Tongue (tissue), 2 donors: ENCODE measurements around the gene APC2. TPM values are rescaled to one million over a fixed set of nuclear protein-coding genes. Genes with fewer than 3 reads are reported as not detected.
A peak's percentile ranks its signal among the peaks of the same experiment; 100 is the strongest.
"Not testable (repeated sequence)": the region's sequence is repeated elsewhere in the genome, so short reads cannot be mapped to it uniquely, and the experiment has no call there.

Experiments
- DNase-seq: peaks from one replicate; pipeline ENCODE4 v3.0.0-alpha.2; 2015
- total RNA-seq: library from RNA; depleted of rRNA; stranded (reverse); fragments of >200 nt; gene quantifications from one replicate; pipeline ENCODE4 v1.2.3, GENCODE V29; 2014

The APC2 gene
- total RNA-seq, 1 donor from 2014 or later, result 1.5 TPM

DNA sequence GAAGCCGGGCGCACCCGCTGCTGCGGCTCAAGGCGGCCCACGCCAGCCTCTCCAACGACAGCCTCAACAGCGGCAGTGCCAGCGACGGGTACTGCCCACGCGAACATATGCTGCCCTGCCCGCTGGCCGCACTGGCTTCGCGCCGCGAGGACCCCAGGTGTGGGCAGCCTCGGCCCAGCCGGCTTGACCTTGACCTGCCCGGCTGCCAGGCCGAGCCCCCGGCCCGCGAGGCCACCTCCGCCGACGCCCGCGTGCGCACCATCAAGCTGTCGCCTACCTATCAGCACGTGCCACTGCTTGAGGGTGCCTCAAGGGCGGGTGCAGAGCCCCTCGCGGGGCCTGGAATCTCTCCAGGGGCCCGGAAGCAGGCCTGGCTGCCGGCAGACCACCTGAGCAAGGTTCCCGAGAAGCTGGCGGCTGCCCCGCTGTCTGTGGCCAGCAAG, 16.1 kb downstream of the APC2 start:
- DNase-seq, result no peak

DNA sequence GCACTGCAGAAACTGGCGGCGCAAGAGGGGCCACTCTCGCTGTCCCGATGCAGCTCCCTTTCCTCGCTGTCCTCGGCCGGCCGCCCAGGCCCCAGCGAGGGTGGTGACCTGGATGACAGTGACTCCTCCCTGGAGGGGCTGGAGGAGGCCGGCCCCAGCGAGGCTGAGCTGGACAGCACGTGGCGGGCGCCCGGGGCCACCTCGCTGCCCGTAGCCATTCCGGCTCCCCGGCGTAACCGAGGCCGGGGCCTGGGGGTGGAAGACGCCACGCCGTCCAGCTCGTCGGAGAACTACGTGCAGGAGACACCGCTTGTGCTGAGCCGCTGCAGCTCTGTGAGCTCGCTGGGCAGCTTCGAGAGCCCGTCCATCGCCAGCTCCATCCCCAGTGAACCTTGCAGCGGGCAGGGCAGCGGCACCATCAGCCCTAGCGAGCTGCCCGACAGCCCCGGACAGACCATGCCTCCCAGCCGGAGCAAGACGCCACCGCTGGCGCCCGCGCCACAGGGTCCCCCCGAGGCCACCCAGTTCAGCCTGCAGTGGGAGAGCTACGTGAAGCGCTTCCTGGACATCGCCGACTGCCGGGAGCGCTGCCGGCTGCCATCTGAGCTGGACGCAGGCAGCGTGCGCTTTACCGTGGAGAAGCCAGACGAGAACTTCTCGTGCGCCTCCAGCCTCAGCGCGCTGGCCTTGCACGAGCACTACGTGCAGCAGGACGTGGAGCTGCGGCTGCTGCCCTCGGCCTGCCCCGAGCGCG, 16.7 kb downstream of the APC2 start:
- DNase-seq, result no peak

DNA sequence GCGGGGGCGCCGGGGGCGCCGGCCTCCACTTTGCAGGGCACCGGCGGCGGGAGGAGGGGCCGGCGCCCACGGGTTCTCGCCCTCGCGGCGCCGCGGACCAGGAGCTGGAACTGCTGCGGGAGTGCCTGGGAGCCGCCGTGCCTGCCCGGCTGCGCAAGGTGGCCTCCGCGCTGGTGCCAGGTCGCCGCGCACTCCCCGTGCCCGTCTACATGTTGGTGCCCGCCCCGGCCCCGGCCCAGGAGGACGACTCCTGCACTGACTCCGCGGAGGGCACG, 17.2 kb downstream of the APC2 start:
- DNase-seq, result no peak

DNA sequence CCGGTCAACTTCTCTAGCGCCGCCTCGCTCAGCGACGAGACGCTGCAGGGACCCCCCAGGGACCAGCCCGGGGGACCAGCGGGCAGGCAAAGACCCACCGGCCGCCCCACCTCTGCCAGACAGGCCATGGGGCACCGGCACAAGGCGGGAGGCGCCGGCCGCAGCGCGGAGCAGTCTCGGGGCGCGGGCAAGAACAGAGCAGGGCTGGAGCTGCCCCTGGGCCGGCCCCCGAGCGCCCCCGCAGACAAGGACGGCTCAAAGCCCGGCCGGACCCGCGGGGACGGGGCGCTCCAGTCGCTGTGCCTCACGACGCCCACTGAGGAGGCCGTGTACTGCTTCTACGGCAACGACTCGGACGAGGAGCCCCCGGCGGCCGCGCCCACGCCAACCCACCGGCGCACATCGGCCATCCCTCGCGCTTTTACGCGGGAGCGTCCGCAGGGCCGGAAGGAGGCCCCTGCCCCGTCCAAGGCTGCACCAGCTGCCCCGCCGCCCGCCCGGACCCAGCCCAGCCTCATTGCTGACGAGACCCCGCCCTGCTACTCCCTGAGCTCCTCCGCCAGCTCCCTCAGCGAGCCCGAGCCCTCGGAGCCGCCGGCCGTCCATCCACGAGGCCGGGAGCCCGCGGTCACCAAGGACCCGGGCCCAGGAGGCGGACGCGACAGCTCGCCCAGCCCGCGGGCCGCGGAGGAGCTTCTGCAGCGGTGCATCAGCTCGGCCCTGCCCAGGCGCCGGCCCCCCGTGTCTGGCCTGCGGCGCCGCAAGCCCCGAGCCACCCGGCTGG, 17.8 kb downstream of the APC2 start:
- no peak for DNase-seq

GRCh38 chr19:1468274-1468820, 18.4 kb downstream of the APC2 start:
- DNase-seq, result no peak

DNA sequence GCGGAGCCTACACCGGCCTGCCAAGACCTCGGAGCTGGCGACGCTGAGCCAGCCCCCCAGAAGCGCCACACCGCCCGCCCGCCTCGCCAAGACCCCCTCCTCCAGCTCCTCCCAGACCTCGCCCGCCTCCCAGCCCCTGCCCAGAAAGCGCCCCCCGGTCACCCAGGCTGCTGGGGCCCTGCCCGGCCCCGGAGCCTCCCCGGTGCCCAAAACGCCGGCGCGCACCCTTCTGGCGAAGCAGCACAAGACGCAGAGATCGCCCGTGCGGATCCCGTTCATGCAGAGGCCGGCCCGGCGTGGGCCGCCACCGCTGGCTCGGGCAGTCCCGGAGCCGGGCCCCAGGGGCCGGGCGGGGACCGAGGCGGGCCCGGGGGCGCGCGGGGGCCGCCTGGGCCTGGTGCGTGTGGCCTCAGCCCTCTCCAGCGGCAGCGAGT, 18.9 kb downstream of the APC2 start:
- no peak for DNase-seq

GRCh38 chr19:1469255-1470054, 19.5 kb downstream of the APC2 start:
- no peak for DNase-seq

DNA sequence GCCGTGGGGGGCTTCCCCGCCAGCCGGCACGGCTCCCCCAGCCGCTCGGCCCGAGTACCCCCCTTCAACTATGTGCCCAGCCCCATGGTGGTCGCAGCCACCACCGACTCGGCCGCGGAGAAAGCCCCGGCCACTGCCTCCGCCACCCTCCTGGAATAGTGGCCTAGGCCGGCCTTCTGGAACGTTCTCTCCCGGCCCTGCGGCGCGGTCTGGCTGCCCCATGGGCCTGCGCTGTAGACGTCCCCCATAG, 20.1 kb downstream of the APC2 start:
- DNase-seq, result no peak

DNA sequence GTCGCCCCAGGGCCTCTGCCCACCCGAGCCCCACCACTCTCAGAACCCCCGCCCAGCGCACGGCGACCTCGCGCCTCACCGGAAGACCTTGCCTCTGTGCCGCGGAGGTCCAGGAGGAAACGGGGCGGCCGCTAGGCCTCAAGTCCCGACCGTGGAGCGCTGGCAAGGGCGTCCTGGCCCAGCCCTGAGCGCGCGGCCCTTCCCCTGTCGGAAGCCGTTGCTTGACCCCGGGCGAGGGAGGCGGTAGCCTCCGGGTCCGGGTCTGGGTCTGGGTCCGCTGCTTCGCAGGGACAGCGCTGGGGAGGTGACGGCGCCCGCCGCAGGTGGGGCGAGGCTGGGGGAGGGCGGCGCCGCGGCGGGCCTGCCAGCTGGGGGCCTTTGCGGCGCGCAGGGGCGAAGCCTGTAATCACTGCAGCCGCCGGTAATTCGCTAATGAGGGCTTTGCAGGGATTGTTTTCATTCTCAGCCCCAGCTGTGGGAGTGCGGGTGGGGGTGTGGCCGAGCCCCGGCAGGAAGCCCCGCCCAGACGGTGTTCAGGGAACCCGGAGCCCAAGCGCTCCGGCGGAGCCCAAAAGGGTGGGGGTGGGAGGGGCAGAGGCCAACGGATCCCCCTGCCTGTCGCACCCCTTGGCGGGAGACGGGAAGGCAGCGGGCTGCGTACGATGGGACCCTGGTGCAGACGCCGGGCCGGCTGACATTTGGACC, 20.5 kb downstream of the APC2 start:
- peak; percentile 54 for DNase-seq

DNA sequence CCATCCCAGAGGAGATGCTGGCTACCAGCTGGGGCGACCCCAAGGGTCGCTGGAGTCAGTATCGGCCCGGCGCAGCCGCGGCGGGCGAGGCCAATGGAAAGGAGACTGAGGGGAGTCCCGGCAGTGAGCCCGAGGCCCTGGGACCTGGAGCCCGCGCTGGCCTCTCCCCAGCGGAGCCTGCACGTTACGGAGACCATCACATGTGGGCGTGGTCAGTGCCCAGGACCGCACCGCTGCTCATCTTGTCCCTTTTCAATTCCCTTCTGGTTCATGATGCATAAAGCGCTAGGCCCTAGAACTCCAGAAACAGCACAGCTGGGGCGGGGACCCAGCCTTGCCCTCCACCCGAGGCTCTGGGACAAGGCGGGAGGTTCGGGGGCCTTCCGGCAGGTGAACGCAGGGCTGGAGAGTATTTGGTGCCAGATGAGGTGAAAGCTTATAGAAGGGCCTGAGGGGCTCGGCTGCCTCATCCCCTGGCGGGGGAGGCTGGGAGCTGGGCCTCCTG, 21.1 kb downstream of the APC2 start:
- no peak for DNase-seq

DNA sequence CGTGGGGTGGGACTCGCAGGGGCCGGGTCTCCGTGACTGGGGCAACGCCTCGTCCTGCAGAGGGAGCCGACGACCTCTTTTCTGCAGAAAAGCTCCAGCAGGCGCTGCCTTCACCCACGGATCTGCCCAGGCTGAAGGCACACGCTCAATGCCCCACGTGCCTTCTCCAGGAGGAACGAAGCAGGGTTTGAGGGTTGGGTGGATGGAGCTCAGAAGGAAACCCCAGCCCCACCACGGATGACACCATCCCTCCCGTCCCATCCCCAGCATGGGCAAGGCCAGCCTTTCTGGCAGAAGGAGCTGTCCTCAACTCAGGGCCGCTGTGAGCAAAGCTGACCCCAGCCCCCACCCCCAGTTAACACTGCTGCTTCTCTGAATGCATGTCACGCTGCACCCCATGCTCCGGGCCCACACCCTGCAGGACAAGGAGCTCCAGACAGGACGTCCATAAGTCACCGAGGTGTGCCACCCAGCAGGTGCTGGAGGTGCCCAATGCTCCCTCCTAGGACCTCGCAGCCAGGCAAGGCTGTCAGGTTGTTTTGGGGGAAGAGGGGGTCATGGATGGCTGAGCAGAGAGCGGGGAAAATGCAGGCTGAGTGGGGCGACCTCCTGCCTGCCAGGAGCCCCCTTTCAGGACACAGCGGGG, 21.7 kb downstream of the APC2 start:
- DNase-seq, result no peak

DNA sequence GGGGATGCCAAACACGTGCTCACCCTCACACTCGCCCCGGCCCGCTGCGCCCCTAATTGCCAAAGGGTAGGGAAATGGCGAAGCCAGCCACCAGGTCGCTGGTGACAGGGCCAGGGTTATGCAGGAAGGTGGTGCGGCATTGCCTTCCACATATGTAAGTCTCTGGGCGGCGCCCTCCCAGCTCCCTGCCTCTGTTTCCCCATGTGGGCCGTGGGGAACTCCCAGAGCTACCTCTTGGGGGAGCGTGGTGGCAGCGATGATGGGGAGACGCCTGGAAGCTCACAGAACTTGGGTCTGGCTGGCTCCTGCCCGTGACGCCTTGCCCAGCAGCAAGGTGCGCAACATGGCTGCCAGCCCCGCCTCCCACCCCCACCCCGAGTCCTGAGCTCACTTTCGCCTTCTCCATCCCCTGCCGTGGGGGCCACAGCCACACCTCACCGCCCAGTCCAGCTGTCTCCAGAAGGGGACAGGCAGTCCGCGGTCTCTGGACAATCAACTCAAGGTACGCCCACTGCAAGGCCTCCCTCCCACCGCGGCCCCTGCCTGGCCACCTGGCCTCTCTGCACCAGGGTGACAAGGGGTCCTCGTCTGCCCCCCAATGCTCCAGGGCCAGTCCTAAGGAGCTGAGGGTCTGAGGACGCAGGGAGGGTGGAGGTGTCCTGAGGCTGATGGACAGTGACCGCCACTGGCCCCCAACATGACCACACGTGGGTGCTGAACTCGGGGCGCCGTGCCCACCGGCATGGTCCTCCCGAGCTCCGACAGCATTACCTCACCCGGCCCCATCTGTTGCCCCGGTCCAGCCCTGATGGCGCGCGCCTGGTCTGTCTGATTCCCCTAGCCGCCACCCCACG, 22.5 kb downstream of the APC2 start:
- no peak for DNase-seq

DNA sequence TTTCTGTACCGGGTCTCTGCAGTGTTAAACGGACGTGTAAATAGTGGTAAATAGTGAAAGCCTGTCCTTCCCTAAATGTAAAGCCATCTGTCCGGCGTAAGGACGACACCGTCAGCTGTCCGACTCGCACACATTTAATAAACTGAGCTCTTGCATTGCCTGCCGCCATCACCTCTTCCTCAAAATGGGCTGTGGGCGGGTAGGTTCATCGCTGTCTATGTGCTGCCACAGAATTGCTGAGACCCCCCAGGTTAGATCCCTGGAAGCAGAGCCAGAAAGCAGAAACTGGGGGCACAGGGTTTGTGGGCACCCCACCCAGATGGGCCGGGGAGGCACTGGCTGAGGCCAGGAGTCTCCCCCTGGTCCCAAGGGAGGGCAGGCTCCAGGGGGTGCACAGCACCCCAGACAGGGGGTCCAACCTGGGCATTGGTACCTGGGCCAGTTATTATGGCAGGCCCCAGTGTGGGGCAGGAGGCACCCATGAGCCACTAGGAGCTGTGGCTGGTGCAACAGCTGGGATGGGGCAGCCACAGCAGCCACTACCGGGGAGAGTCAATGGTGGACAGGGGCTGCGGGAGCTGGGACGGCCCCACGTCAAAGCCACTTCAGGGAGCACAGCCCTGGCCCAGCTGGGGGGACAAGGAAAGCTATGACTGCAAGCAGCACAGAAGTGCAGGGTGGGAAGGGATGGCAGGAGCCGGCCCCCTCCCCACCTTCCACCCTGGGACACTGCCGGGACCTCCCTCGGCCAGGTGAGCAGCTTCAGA, 23.3 kb downstream of the APC2 start:
- no peak for DNase-seq

- DNase-seq, result no peak
These were observed 24.3 kb downstream of the APC2 start for GRCh38 chr19:1474011-1474764.

DNA sequence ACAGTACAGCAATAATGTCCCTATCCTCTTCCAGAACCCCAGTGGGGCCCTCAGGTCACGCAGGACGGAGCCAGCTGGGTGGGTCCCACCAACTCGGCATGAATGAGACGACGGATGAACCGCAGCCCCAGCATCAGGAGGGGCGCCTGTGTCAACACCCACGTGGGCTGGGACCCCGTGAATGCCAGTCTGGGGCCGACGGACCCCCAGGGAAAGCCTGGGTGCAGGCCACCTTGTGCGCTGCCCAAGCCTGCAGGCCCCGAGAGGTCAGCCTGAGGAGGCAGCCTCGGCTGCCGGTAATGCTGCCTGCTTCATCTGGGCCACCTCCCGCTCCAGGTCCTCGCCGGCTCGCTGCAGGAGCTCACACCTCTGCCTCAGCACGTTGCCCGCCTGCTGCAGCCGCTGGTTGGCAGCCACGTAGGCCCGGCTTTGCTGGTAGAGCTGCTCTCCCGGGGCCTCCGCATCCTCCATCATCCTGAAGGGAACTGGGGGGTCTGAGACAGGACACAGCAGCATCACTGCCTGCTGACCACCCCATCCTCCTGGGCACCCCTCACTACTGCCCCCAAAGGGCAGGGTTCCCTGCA, 24.9 kb downstream of the APC2 start:
- DNase-seq, result no peak

DNA sequence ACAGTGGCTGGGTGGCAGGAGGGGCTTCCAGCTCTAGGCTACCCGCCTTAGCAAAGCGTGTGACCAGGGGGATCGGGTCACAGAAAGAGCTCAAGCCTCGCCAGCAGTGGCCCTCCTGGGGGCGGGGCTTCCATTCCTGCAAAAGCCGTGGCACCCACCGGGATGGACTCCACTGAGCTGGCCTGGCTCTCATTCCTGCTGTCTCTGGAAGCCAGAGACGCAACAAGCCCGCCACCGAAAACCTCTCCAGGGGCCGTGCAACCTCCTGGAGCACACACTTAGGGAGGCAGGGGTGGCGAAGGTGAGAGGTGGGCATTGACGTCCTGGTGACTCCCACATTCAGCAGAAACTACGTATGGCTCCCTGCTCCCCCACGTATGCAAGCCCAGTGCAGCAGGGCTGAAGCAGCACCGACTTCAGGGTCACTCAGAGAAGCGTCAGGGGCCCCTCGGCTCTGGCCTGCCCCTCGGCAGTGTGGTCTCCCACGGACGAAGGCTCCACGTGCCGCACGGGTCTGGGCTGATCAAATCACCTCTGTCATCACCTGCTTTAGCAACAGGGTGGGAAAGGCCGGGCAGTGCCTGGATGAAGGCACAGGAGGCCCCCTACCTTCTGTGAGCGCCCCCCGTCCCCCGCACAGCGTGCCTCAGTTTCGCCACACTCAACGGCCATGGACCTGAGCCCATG, 26.0 kb downstream of the APC2 start:
- no peak for DNase-seq

GRCh38 chr19:1477056-1477455, 27.1 kb downstream of the APC2 start:
- not testable (repeated sequence) for DNase-seq
